HPDE6-E6E7 (cell line): ENCODE data around the gene ATXN2L.
"Not testable (repeated sequence)": the region's sequence is repeated elsewhere in the genome, so short reads cannot be mapped to it uniquely, and the experiment has no call there.

Experiments
- DNase-seq: peaks from one replicate; pipeline ENCODE4 v3.0.0; 2011; ENCODE audit warnings: missing footprints; ENCODE audit errors: extremely low spot score

ATXN2L gene

GRCh38 chr16:28867241-28867640 is 44.4 kb downstream of the ATXN2L start:
- no peak for DNase-seq

- DNase-seq = not testable (repeated sequence)
Observed at GRCh38 chr16:28867646-28868045, 44.8 kb downstream of the ATXN2L start.

DNA sequence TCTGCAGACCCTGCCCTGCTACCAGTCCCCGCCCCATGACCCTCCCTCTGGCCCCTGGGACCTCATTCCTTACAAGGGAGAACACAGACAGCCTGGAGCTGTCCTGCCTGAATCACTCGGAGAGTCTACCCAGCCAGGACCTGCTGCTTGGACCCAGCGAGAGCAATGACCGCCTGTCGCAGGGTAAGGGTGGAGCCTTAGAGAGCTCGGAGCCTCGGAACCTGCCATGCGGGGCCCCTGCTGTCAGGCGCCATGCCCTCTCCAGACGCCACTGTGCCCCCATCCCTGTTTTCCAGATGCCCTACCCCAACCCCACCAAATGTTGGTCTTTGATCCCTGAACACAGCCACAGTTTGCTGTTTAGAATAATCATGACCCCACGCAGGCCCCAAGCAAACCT is 46.4 kb downstream of the ATXN2L start:
- no peak for DNase-seq

- DNase-seq = no peak
Observed at GRCh38 chr16:28872952-28873351, 50.2 kb downstream of the ATXN2L start.

DNA sequence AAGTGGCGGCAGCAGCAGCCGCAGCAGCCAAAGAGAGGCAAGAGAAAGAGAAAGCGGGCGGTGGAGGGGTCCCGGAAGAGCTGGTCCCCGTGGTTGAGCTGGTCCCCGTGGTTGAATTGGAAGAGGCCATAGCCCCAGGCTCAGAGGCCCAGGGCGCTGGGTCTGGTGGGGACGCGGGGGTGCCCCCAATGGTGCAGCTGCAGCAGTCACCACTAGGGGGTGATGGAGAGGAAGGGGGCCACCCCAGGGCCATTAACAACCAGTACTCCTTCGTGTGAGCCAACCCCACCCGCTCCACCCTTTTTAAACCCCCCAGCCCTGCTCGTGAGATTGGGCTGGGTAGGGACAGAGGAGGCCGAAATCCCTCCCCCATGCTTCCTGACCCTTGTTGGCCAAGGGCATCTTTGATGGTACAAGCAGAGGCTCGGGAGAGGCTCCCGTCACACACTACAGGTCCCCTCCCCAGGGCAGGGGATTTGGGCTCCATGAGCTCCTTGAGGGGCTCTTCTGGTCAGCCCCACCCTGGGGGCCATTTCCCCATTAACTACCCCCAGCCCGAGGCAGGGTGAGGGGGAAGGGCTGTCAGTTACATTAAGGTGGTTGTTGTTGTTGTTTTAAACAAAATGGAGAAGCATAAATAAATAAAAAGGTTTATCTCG is 50.9 kb downstream of the ATXN2L start:
- DNase-seq = no peak

- DNase-seq = no peak
Observed at GRCh38 chr16:28874406-28874805, 51.6 kb downstream of the ATXN2L start.

- DNase-seq = no peak
Observed at GRCh38 chr16:28875134-28876018, 52.6 kb downstream of the ATXN2L start.

- DNase-seq = no peak
Observed at GRCh38 chr16:28876019-28876659, 53.3 kb downstream of the ATXN2L start.

DNA sequence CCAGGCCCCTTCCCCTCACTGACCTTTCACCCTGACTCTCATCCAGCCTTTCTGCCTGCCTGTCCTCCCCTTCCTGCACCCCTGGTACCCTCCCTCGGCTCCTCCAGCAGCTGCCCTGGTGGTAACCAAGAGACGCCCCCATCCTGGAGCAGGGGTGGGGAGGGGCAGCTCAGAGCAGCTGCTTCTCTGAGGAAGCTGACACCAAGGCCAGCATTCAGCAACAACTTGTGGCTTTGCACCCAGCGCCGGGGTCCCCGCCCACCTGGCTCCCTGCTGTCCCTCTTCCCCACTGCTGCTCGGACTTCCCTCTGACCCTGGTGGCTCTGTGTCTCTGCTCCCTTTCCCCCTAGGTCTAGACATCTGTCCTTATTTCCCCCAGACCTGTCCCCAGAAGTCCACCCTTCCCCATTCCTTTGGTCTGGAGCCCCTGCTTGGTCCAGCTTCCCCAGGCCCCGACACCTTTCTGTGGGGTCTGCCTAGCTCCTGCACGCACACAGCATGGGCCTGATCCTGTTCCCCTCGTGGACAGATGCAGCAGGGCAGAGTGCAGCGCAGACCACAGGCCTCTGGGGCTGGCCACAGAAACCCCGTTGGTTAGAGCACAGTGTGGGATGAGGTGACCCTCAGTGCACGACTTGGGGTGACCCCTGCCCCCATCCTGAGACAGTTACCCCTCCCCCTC is 54.3 kb downstream of the ATXN2L start:
- DNase-seq = no peak

DNA sequence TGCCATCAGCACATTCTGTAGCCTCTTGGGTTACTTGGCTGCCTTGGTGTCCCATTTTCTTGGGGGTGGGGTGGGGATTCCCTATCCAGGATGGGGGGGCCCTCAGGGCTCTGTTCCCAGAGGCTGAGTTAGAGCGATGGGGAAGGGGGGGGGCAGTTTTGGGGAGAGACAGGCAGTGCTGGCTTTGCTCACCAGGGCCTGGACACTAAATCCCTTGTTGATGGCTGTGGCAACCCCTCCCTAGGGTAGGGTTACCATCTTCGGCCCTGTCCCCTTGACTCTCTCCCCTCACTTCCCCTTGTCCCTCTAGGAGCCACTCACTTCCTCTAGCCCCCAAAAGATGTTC is 54.8 kb downstream of the ATXN2L start:
- no peak for DNase-seq

DNA sequence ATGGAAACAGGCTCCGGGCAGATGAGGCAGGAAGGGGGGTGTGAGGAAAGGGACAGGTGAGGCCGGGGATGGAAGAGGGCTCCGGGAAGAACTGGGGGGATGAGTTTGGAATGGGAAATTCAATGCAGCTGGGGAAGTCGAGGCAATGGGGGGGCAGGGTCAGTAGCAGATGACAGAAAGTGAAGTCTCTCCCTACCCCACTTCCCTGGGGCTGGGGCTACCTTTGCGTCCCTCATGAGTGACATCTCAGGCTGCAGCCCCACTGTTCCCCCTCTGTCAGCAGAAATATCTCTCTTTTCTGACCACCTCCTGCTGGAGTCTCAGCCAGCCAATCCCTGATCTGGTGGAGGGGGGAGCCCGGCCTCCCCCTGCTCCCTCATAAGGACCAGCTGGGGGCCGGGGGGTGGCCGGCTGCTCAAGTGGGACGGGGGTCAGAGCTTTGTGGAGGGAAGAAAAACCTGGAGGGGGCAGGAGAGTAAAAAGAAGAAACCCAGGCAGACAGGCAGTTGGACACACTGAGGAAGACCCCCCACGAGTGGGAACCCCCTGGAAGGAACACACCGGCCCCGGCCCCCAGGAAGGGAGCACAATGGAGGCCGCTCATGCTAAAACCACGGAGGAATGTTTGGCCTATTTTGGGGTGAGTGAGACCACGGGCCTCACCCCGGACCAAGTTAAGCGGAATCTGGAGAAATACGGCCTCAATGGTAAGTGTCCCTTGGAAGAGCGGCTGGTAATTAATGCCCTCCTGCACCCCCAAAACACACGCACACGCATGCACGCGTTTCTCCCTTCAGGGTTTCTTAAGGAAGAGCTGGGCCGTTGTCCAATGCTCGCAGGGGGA is 55.5 kb downstream of the ATXN2L start, which contains the start of gene ATP2A1:
TSS of gene ATP2A1 (plus strand) at position 406 of the 844 bp plus-strand sequence. CDS start at position 590, 184 bp downstream.
- DNase-seq = no peak

DNA sequence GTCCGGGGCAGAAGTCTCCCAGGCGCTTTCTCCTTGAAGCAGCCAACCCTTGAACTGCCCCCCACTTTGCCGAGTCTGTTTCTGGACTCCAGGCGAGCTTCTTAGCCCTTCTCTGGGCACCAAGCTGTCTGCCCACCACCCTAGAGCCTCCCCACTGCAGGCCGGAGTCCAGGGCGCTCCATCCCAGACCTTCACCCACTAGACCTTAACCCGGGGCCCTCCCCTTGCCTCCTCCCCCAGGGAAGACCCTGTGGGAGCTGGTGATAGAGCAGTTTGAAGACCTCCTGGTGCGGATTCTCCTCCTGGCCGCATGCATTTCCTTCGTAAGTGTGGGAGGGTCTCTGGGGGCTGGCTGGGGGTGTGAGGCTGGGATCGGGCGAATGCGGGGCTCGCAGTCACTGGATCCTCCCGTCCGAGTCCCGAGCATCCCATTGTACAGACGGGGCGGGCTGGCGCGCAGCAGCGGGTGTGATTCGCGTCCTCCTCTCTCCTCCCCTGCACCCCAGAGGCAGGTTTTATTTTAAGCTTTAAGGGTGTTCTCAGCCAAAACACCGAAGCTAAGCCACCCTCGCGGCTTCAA is 56.6 kb downstream of the ATXN2L start:
- peak; percentile 50 for DNase-seq

- peak; percentile 99 for DNase-seq
Observed at GRCh38 chr16:28879841-28880588, 57.2 kb downstream of the ATXN2L start.

GRCh38 chr16:28880589-28880915 is 57.8 kb downstream of the ATXN2L start:
- no peak for DNase-seq

DNA sequence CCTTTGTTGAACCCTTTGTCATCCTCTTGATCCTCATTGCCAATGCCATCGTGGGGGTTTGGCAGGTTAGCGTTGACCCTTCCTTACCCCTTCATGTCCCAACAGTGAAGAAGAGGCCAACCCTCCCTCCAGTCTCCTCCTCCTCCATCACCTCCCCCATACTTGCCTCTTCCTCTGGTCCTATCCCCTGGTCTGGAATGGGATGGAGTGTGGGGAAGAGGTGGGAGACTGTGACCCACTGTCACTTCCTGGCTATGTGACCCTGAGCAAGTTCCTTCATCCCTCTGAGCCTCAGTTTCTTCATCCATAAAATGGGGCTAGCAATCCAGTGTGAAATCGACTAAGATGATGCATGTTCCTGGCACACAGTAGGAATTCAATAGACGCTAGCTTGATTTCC is 58.2 kb downstream of the ATXN2L start:
- no peak for DNase-seq

- not testable (repeated sequence) for DNase-seq
Observed at GRCh38 chr16:28881565-28881964, 58.8 kb downstream of the ATXN2L start.

DNA sequence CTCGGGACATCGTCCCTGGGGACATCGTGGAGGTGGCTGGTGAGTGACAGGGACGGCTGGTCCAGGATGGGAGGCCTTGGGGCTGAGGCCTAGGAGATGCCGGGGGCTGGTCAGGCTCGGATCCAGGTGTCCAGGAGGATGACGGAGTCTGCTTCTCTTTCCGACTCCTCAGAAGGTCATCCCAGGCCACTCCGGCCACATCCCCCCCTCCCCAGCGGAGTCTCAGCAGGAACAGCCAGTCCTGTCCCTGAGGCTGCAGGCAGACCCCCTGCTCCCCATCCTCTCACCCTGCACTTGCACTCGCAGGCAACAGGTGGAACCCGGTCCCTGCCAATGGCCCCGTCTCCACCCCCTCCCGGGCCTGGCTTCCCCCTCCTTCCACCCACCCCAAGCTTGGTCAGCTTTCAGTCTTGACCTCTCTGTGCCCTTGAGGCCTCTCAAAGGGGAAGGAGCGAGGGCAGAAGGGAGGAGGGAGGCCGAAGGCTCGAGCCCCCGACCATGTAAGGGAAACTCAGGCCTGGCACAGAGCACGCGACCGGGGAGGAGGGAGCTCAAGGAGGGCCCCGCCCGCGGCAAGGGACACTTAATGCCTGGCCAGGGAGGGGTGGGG is 59.9 kb downstream of the ATXN2L start:
- DNase-seq = no peak

DNA sequence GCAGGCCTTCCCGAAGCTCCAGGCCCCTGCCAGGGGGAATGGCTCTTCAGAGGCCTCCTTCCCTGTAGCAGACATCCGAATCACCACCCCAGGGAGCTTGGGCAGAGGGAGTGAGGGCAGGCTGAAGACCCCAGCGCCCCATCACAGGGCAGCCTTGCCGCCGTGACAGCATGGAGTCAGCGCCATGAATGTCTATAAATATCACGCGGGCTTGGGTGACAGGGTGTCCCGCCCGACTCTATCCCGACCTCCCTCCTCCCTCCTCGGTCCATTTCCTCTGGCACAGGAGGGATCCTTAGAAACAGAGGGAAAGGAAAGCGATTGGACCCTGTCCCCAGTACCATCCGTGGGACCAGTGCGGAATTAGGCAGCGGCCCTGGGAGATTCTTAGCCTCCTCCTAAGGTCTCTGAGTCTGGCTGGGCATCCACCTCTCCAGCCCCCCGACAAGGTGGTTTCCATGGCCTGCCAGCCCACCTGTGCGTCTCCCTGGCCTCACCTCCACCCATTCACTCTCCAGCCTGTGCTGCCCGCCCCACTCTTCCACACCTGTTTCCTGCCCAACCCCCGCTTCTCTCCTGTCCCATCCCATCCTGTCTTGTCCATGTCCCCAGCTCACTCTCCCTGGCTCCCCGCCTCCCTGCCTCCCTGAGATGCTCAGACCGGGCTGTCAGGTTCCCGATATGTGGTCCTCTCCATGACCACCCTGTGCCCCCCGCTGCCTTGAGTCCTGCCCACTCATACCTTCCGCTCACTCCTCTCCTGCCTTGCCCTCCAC is 60.6 kb downstream of the ATXN2L start:
- DNase-seq = no peak

- no peak for DNase-seq
Observed at GRCh38 chr16:28884045-28884444, 61.2 kb downstream of the ATXN2L start.
